Neural progenitor cell (in vitro differentiated cells): ENCODE results near the gene PSMG4. TPM values are rescaled to one million over a fixed set of nuclear protein-coding genes. Genes with fewer than 3 reads are reported as not detected.

Experiments used
- DNase-seq: peaks from one replicate; pipeline ENCODE4 v3.0.0-alpha.2; 2016; ENCODE audit warnings: low spot score
- H2AFZ ChIP-seq: fragments of 200-600 bp; sonication (generic); replicated peaks from 2 replicates; pipeline ENCODE4 v1.6.1; 2016; ENCODE audit warnings: antibody characterized with exemption
- H3F3A ChIP-seq: fragments of 200-600 bp; sonication (generic); 2 replicates; pipeline ENCODE4 v1.6.1; 2016; ENCODE audit warnings: antibody characterized with exemption, low read depth
- H3K27ac ChIP-seq: fragments of 200-600 bp; sonication (generic); 2 replicates; pipeline ENCODE4 v1.5.1; 2016; ENCODE audit warnings: mild to moderate bottlenecking
- H3K27me3 ChIP-seq: fragments of 200-600 bp; sonication (generic); 2 replicates; pipeline ENCODE4 v1.6.1; 2016; ENCODE audit warnings: mild to moderate bottlenecking, moderate library complexity
- H3K36me3 ChIP-seq: fragments of 200-600 bp; sonication (generic); 2 replicates; pipeline ENCODE4 v1.5.1; 2016
- H3K4me1 ChIP-seq: fragments of 200-600 bp; sonication (generic); 2 replicates; pipeline ENCODE4 v1.6.1; 2016; ENCODE audit warnings: mixed run types
- H3K4me2 ChIP-seq: fragments of 200-600 bp; sonication (generic); 2 replicates; pipeline ENCODE4 v1.6.1; 2016
- H3K4me3 ChIP-seq: fragments of 200-600 bp; sonication (generic); 2 replicates; pipeline ENCODE4 v1.5.1; 2016
- H3K79me2 ChIP-seq: fragments of 200-600 bp; sonication (generic); 2 replicates; pipeline ENCODE4 v1.6.1; 2016; ENCODE audit warnings: low read depth
- H3K9ac ChIP-seq: fragments of 200-600 bp; sonication (generic); 2 replicates; pipeline ENCODE4 v1.6.1; 2016
- H3K9me3 ChIP-seq: fragments of 200-600 bp; sonication (generic); 2 replicates; pipeline ENCODE4 v1.5.1; 2016; ENCODE audit warnings: low read depth
- H4K20me1 ChIP-seq: fragments of 200-600 bp; sonication (generic); 2 replicates; pipeline ENCODE4 v1.6.1; 2016; ENCODE audit warnings: low read depth
- H3K27ac Mint-ChIP-seq: 3 replicates; pipeline ENCODE4 v1.8.0; 2021; ENCODE audit warnings: mixed read lengths
- H3K27me3 Mint-ChIP-seq: 2 replicates; pipeline ENCODE4 v1.8.0; 2022; ENCODE audit warnings: low read depth, mild to moderate bottlenecking, inconsistent platforms, moderate library complexity, mixed read lengths; ENCODE audit not compliant: insufficient read depth
- H3K36me3 Mint-ChIP-seq: 3 replicates; pipeline ENCODE4 v1.8.0; 2021; ENCODE audit warnings: mixed read lengths
- H3K4me1 Mint-ChIP-seq: 3 replicates; pipeline ENCODE4 v1.8.0; 2021; ENCODE audit warnings: mixed read lengths
- H3K4me3 Mint-ChIP-seq: 3 replicates; pipeline ENCODE4 v1.8.0; 2021; ENCODE audit warnings: mild to moderate bottlenecking, moderate library complexity, mixed read lengths
- H3K9me3 Mint-ChIP-seq: 3 replicates; pipeline ENCODE4 v1.8.0; 2020; ENCODE audit warnings: mixed read lengths
- EZH2 ChIP-seq: fragments of 200-600 bp; sonication (generic); IDR thresholded peaks from 2 replicates; pipeline ENCODE4 v1.6.1; 2017; ENCODE audit warnings: antibody characterized with exemption, mild to moderate bottlenecking, moderate library complexity
- EZH2phosphoT487 ChIP-seq: fragments of 200-600 bp; sonication (generic); IDR thresholded peaks from 2 replicates; pipeline ENCODE4 v1.6.1; 2017; ENCODE audit warnings: antibody characterized with exemption
- total RNA-seq: library from RNA; depleted of rRNA; stranded (reverse); fragments of >200 nt; gene quantifications from 2 replicates; pipeline ENCODE4 v1.2.3, GENCODE V29; 2015; ENCODE audit warnings: low replicate concordance
- TF ChIP-seq, protein P1 (sequence below): fragments of 200-600 bp; sonication (generic); IDR thresholded peaks from 2 replicates; pipeline ENCODE4 v1.5.1; 2017; ENCODE audit warnings: antibody characterized with exemption, mild to moderate bottlenecking

The PSMG4 gene
- total RNA-seq, 1 donor from 2014 or later = 15.2 TPM

DNA sequence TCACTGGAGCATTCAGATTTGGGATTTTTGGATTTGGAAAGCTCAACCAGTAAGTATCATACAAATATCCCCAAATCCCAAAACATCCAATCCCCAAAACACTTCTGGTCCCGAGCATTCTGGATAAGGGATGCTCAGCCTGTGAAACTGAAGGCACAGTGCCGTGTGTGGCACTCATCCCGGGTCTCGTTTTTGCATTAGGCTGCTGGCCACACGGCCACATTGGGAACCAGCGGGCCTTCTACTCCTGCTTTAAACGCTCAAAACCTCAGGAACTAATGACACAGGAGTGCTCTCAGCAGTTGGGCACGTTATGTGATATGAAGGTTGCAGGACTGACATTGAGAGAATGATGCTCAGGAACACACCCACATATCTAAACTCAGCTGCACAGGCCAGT, 35.6 kb downstream of the PSMG4 start:
- H3K4me1 ChIP-seq = peaks cover 16% of the 10 kb centered on the region
- H2AFZ ChIP-seq = no peak overlapping the region
- H3F3A ChIP-seq = peaks cover 6% of the 10 kb centered on the region
- H3K36me3 ChIP-seq = no peaks in the 10 kb centered on the region
- H3K27ac ChIP-seq = no peak overlapping the region
- H3K4me2 ChIP-seq = no peak overlapping the region
- no peak overlapping the region for H3K9ac ChIP-seq
- H3K9me3 ChIP-seq = no peaks in the 10 kb centered on the region
- Mint-ChIP-seq H3K27me3 (peaks cover 4% of the 10 kb centered on the region), H3K9me3 (no peaks in the 10 kb centered on the region), H3K27ac (no peak overlapping the region), H3K4me3 (no peak overlapping the region), H3K4me1 (peaks cover 37% of the 10 kb centered on the region), H3K36me3 (peaks cover 50% of the 10 kb centered on the region)
- TF ChIP-seq, protein P1, sequence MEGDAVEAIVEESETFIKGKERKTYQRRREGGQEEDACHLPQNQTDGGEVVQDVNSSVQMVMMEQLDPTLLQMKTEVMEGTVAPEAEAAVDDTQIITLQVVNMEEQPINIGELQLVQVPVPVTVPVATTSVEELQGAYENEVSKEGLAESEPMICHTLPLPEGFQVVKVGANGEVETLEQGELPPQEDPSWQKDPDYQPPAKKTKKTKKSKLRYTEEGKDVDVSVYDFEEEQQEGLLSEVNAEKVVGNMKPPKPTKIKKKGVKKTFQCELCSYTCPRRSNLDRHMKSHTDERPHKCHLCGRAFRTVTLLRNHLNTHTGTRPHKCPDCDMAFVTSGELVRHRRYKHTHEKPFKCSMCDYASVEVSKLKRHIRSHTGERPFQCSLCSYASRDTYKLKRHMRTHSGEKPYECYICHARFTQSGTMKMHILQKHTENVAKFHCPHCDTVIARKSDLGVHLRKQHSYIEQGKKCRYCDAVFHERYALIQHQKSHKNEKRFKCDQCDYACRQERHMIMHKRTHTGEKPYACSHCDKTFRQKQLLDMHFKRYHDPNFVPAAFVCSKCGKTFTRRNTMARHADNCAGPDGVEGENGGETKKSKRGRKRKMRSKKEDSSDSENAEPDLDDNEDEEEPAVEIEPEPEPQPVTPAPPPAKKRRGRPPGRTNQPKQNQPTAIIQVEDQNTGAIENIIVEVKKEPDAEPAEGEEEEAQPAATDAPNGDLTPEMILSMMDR = no peak
- no peak for TF ChIP-seq EZH2
- TF ChIP-seq EZH2phosphoT487 = no peak
- no peak for DNase-seq
- H3K79me2 ChIP-seq = no peaks in the 10 kb centered on the region
- no peaks in the 10 kb centered on the region for H4K20me1 ChIP-seq
- no peak overlapping the region for H3K4me3 ChIP-seq
- no peaks in the 10 kb centered on the region for H3K27me3 ChIP-seq

DNA sequence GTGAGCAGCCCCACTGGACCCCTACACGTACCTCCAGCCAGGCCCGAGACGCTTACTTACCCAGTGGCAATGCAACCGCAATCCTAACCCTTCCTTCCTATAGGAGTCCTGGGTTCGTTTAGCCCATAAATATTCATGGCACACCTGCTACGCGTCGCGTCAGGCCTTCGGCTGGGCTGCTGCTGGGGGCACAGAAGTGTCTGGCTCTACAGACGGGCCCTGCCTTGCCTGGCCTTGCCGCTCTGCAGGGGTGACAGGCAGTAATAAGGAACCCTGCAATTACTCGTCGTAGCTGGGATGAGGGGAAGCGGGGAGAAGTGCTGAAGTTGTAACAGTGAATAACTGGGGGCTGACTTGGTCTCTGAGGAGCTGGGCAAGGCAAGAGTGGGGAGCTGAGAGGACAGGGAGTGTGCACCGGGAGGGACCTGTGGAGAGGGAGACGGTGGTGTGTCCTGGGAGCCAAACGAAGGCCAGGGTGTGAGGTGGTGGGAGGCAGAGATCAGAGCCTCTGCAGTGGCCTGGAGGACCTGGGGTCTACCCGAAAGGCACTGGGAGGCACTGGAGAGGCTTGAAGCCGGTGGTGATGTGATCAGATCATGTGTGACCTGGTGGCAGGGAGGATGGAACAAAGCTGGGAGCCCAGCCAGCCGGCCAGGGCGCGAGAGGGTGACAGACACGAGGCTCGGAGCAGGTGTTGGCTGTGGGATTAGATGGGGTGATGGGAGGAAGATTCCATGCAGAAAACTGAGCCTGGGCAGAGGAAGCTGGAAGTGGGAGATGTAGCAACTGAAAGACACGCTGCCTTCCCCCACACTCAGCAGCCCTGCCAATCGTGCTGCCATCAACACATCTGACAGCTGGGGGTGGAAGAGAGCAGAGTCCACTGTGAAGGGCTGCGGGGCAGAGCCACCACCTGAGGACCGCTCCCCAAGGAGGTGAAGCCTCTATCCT, 36.4 kb downstream of the PSMG4 start:
- Mint-ChIP-seq H3K9me3 (no peaks in the 10 kb centered on the region), H3K27ac (peak overlapping the region; percentile 93), H3K4me3 (peak overlapping the region; percentile 39), H3K36me3 (peaks cover 46% of the 10 kb centered on the region), H3K27me3 (peaks cover 5% of the 10 kb centered on the region), H3K4me1 (peaks cover 37% of the 10 kb centered on the region)
- Histone ChIP-seq H3K36me3 (no peaks in the 10 kb centered on the region), H3F3A (peaks cover 6% of the 10 kb centered on the region), H4K20me1 (no peaks in the 10 kb centered on the region), H3K4me2 (no peak overlapping the region), H3K27ac (no peak overlapping the region), H3K79me2 (no peaks in the 10 kb centered on the region), H3K9me3 (no peaks in the 10 kb centered on the region), H3K4me3 (no peak overlapping the region), H3K9ac (no peak overlapping the region), H2AFZ (no peak overlapping the region), H3K27me3 (no peaks in the 10 kb centered on the region), H3K4me1 (peaks cover 16% of the 10 kb centered on the region)
- peak; percentile 63 for DNase-seq
- TF ChIP-seq EZH2 (no peak), EZH2phosphoT487 (no peak)
- TF ChIP-seq, protein P1 = peak; percentile 46

DNA sequence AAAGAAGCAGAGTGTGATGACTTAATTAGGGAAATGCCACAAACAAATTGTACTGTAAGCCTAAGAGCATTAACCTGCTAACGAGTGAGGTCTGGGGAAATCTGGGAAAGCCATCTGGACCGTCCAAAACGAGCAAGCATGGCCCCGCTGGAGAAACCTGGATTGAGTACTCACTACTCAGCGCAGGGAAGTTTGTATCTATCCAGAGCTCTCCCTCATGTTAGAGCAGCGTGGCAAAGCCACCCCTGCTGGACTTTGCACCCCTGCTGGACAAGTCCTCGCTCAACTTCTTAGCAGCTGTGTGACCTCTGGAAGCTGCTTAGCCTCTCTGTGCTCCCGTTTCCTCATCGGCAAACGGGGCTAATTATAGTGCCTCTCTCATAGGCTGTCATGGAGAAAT, 37.3 kb downstream of the PSMG4 start:
- peaks cover 40% of the 10 kb centered on the region for H3K36me3 Mint-ChIP-seq
- TF ChIP-seq, protein P1 = no peak
- TF ChIP-seq EZH2 (no peak), EZH2phosphoT487 (no peak)
- Histone ChIP-seq H2AFZ (no peak overlapping the region), H3K79me2 (no peaks in the 10 kb centered on the region), H3K4me2 (no peak overlapping the region), H3K4me1 (peaks cover 16% of the 10 kb centered on the region), H3F3A (peaks cover 6% of the 10 kb centered on the region), H3K9me3 (no peaks in the 10 kb centered on the region), H3K36me3 (no peaks in the 10 kb centered on the region), H4K20me1 (no peaks in the 10 kb centered on the region), H3K9ac (no peak overlapping the region), H3K27ac (no peak overlapping the region), H3K27me3 (no peaks in the 10 kb centered on the region), H3K4me3 (no peak overlapping the region)
- H3K4me1 Mint-ChIP-seq = peaks cover 32% of the 10 kb centered on the region
- DNase-seq = no peak
- no peaks in the 10 kb centered on the region for H3K9me3 Mint-ChIP-seq
- no peak overlapping the region for H3K27ac Mint-ChIP-seq
- H3K4me3 Mint-ChIP-seq = no peak overlapping the region
- H3K27me3 Mint-ChIP-seq = peaks cover 5% of the 10 kb centered on the region
